ENCODE results near the gene PDE6C. TPM values are rescaled to one million over a fixed set of nuclear protein-coding genes. Genes with fewer than 3 reads are reported as not detected.
A peak's percentile ranks its signal among the peaks of the same experiment; 100 is the strongest.

PDE6C gene
- total and polyA plus RNA-seq, 4 donors: not detected

DNA sequence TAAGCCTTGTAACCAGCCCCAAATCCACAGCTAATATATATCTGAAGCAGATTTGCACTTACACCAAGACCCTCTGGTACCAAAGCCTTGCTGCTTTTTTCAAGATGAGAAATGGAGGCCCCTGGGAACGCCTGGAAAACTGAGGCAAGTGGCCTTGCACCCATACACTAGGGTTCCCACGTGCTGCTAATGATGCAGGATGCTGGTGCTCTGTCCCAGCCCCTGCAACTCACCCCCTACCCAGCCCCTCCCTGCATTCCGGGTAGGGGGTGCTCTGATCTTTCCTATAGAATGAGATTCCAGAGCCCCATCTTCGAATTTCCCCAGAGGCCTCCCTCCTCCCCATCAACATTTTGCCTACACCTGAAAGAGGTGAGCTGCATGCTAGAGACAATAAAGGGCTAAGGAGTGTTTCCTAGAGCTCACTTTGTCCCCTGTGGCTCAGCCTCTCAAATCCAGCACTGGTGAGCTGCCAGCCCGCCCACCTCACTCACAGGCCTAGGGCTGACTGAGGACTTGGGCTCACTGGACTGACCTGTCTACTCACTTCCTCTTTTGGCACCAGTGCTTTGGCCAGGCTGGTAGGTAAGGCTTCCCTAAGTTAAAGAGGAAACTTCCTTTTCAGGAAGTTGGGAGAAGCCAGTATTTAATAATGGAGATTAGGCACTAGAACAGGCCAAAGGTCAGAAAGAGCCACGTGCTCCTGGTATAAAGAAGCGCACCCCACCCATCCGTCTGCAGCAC is 21.1 kb upstream of the PDE6C start:
- Histone ChIP-seq H3K27me3 (ENCODE audit: control insufficient read depth in 4 of 4, insufficient read depth in 4 of 4, low read length in 3 of 4) (no peaks in the 10 kb centered on the region), H3K4me3 (ENCODE audit: low read depth in 1 of 3, low read length in 3 of 3) (no peak overlapping the region), H3K9me3 (ENCODE audit: control insufficient read depth in 4 of 4, low read length in 3 of 4) (no peaks in the 10 kb centered on the region), H3K27ac (ENCODE audit: low read depth in 1 of 2, low read length in 2 of 2) (peak overlapping the region in 1 of 2 donors; percentile 8), H3K4me1 (ENCODE audit: control insufficient read depth in 4 of 4, insufficient read depth in 4 of 4, low read length in 3 of 4) (peaks cover 0 to 18% (median 6%) of the 10 kb centered on the region in 4 donors), H3K36me3 (ENCODE audit: control insufficient read depth in 4 of 4, insufficient read depth in 3 of 4, low read depth in 1 of 4, low read length in 3 of 4) (peaks cover 1 to 41% (median 24%) of the 10 kb centered on the region in 4 donors), H3K9ac (ENCODE audit: low read depth in 1 of 2, low read length in 2 of 2) (no peak overlapping the region)
- 49% methylated on average over 8 of the region's 8 CpGs for WGBS
- DNase-seq (ENCODE audit: low spot score): no peak
- TF ChIP-seq YY1 (IDR thresholded peaks at IDR 0.05) (no peak), HNF4A (conservative IDR thresholded peaks at IDR 0.05) (no peak), FOXA2 (IDR thresholded peaks at IDR 0.05) (no peak), NR2F2 (IDR thresholded peaks at IDR 0.05) (peak; percentile 55), TAF1 (conservative IDR thresholded peaks at IDR 0.05) (no peak), HNF4G (IDR thresholded peaks at IDR 0.05) (no peak), EGR1 (IDR thresholded peaks at IDR 0.05; ENCODE audit: low read depth in 2 of 2) (no peak), FOXA1 (IDR thresholded peaks at IDR 0.05) (no peak), RXRA (IDR thresholded peaks at IDR 0.05) (peak in 1 of 2 donors; percentile 29), SP1 (IDR thresholded peaks at IDR 0.05) (peak; percentile 23), JUND (IDR thresholded peaks at IDR 0.05) (no peak), RAD21 (IDR thresholded peaks at IDR 0.05) (no peak), GABPA (IDR thresholded peaks at IDR 0.05 in 1 of 2, conservative IDR thresholded peaks at IDR 0.05 in 1 of 2) (no peak)
- TF ChIP-seq, protein P1, sequence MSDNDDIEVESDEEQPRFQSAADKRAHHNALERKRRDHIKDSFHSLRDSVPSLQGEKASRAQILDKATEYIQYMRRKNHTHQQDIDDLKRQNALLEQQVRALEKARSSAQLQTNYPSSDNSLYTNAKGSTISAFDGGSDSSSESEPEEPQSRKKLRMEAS (IDR thresholded peaks at IDR 0.05): peak; percentile 61
- TF ChIP-seq, protein P2, sequence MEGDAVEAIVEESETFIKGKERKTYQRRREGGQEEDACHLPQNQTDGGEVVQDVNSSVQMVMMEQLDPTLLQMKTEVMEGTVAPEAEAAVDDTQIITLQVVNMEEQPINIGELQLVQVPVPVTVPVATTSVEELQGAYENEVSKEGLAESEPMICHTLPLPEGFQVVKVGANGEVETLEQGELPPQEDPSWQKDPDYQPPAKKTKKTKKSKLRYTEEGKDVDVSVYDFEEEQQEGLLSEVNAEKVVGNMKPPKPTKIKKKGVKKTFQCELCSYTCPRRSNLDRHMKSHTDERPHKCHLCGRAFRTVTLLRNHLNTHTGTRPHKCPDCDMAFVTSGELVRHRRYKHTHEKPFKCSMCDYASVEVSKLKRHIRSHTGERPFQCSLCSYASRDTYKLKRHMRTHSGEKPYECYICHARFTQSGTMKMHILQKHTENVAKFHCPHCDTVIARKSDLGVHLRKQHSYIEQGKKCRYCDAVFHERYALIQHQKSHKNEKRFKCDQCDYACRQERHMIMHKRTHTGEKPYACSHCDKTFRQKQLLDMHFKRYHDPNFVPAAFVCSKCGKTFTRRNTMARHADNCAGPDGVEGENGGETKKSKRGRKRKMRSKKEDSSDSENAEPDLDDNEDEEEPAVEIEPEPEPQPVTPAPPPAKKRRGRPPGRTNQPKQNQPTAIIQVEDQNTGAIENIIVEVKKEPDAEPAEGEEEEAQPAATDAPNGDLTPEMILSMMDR (IDR thresholded peaks at IDR 0.05; ENCODE audit: low read depth, low read length, missing input control): no peak
- TF ChIP-seq, protein P3, sequence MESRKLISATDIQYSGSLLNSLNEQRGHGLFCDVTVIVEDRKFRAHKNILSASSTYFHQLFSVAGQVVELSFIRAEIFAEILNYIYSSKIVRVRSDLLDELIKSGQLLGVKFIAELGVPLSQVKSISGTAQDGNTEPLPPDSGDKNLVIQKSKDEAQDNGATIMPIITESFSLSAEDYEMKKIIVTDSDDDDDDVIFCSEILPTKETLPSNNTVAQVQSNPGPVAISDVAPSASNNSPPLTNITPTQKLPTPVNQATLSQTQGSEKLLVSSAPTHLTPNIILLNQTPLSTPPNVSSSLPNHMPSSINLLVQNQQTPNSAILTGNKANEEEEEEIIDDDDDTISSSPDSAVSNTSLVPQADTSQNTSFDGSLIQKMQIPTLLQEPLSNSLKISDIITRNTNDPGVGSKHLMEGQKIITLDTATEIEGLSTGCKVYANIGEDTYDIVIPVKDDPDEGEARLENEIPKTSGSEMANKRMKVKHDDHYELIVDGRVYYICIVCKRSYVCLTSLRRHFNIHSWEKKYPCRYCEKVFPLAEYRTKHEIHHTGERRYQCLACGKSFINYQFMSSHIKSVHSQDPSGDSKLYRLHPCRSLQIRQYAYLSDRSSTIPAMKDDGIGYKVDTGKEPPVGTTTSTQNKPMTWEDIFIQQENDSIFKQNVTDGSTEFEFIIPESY (IDR thresholded peaks at IDR 0.05): no peak
- TF ChIP-seq, protein P4, sequence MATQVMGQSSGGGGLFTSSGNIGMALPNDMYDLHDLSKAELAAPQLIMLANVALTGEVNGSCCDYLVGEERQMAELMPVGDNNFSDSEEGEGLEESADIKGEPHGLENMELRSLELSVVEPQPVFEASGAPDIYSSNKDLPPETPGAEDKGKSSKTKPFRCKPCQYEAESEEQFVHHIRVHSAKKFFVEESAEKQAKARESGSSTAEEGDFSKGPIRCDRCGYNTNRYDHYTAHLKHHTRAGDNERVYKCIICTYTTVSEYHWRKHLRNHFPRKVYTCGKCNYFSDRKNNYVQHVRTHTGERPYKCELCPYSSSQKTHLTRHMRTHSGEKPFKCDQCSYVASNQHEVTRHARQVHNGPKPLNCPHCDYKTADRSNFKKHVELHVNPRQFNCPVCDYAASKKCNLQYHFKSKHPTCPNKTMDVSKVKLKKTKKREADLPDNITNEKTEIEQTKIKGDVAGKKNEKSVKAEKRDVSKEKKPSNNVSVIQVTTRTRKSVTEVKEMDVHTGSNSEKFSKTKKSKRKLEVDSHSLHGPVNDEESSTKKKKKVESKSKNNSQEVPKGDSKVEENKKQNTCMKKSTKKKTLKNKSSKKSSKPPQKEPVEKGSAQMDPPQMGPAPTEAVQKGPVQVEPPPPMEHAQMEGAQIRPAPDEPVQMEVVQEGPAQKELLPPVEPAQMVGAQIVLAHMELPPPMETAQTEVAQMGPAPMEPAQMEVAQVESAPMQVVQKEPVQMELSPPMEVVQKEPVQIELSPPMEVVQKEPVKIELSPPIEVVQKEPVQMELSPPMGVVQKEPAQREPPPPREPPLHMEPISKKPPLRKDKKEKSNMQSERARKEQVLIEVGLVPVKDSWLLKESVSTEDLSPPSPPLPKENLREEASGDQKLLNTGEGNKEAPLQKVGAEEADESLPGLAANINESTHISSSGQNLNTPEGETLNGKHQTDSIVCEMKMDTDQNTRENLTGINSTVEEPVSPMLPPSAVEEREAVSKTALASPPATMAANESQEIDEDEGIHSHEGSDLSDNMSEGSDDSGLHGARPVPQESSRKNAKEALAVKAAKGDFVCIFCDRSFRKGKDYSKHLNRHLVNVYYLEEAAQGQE (IDR thresholded peaks at IDR 0.05): no peak
- TF ChIP-seq, protein P5, sequence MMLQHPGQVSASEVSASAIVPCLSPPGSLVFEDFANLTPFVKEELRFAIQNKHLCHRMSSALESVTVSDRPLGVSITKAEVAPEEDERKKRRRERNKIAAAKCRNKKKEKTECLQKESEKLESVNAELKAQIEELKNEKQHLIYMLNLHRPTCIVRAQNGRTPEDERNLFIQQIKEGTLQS (IDR thresholded peaks at IDR 0.05): no peak
